ENCODE measurements around the gene C17orf67.
"Not testable (repeated sequence)": the region's sequence is repeated elsewhere in the genome, so short reads cannot be mapped to it uniquely, and the experiment has no call there.

C17orf67 gene

GRCh38 chr17:56761387-56761786 is 72.3 kb downstream of the C17orf67 start:
- H3K27ac ChIP-seq (ENCODE audit: insufficient read depth, low read depth, low read length, poor library complexity, severe bottlenecking): no peak overlapping the region
- H3K4me3 ChIP-seq (ENCODE audit: insufficient read depth, low read depth, low read length): no peak overlapping the region

DNA sequence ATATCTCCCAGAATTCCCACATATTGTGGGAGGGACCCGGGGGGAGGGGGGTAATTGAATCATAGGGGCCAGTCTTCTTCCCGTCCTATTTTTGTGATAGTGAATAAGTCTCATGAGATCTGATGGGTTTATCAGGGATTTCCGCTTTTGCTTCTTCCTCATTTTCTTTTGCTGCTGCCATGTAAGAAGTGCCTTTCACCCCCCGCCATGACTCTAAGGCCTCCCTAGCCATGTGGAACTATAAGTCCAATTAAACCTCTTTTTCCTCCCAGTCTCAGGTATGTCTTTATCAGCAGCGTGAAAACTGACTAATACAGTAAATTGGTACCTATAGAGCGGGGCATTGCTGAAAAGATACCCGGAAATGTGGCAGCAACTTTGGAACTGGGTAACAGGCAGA is 76.1 kb downstream of the C17orf67 start:
- not testable (repeated sequence) for H3K27me3 ChIP-seq (ENCODE audit: control insufficient read depth, insufficient read depth, low read length, poor library complexity, severe bottlenecking); H3K4me3 ChIP-seq (ENCODE audit: insufficient read depth, low read depth, low read length); H3K4me1 ChIP-seq (ENCODE audit: control insufficient read depth, insufficient read depth, low read length); H3K36me3 ChIP-seq (ENCODE audit: control insufficient read depth, insufficient read depth, low read length); H3K27ac ChIP-seq (ENCODE audit: insufficient read depth, low read depth, low read length, poor library complexity, severe bottlenecking); H3K9me3 ChIP-seq (ENCODE audit: control insufficient read depth, low read length)
- 92% methylated on average over 7 of the region's 7 CpGs for WGBS, 2 experiments

More at GRCh38 chr17:56761387-56761786, 72.3 kb downstream of the C17orf67 start:
- Histone ChIP-seq H3K27me3 (ENCODE audit: control insufficient read depth, insufficient read depth, low read length, poor library complexity, severe bottlenecking) (no peaks in the 10 kb centered on the region), H3K9me3 (ENCODE audit: control insufficient read depth, low read length) (no peaks in the 10 kb centered on the region), H3K4me1 (ENCODE audit: control insufficient read depth, insufficient read depth, low read length) (peaks cover 12% of the 10 kb centered on the region), H3K36me3 (ENCODE audit: control insufficient read depth, insufficient read depth, low read length) (no peaks in the 10 kb centered on the region)
- WGBS, 2 experiments: 91 to 99% methylated on average over 2 of the region's 2 CpGs

DNA sequence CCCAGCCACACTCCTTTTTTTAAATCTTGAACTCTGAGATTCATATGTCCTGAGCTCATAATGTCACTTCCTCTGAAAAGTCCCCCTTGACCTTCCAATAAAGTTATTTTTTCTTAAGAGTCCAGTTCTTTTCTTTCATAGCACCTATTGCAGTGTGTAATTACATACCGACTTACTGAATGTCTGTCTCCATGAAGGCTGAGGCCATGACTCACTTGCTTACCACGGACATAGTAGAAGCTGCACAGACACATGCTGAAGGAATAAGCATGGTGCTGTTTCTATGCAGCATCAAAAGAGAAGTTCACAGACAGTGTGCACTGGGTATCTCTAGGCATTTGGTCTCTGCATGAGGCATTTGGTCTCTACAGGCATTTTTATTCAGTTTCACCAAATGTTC is 77.2 kb downstream of the C17orf67 start:
- 90 to 93% methylated on average over 2 of the region's 2 CpGs for WGBS, 2 experiments
- Histone ChIP-seq H3K27ac (ENCODE audit: insufficient read depth, low read depth, low read length, poor library complexity, severe bottlenecking) (no peak overlapping the region), H3K4me1 (ENCODE audit: control insufficient read depth, insufficient read depth, low read length) (peaks cover 10% of the 10 kb centered on the region)

GRCh38 chr17:56755310-56755709 is 78.4 kb downstream of the C17orf67 start:
- Histone ChIP-seq H3K27me3 (ENCODE audit: control insufficient read depth, insufficient read depth, low read length, poor library complexity, severe bottlenecking) (no peaks in the 10 kb centered on the region), H3K4me1 (ENCODE audit: control insufficient read depth, insufficient read depth, low read length) (peaks cover 14% of the 10 kb centered on the region), H3K9me3 (ENCODE audit: control insufficient read depth, low read length) (no peaks in the 10 kb centered on the region), H3K27ac (ENCODE audit: insufficient read depth, low read depth, low read length, poor library complexity, severe bottlenecking) (no peak overlapping the region), H3K4me3 (ENCODE audit: insufficient read depth, low read depth, low read length) (no peak overlapping the region), H3K36me3 (ENCODE audit: control insufficient read depth, insufficient read depth, low read length) (no peaks in the 10 kb centered on the region)
- 92 to 93% methylated on average over 5 of the region's 5 CpGs for WGBS, 2 experiments

More for the DNA sequence above, 77.2 kb downstream of the C17orf67 start:
- no peaks in the 10 kb centered on the region for H3K36me3 ChIP-seq (ENCODE audit: control insufficient read depth, insufficient read depth, low read length)
- H3K4me3 ChIP-seq (ENCODE audit: insufficient read depth, low read depth, low read length): no peak overlapping the region
- H3K27me3 ChIP-seq (ENCODE audit: control insufficient read depth, insufficient read depth, low read length, poor library complexity, severe bottlenecking): no peaks in the 10 kb centered on the region
- H3K9me3 ChIP-seq (ENCODE audit: control insufficient read depth, low read length): no peaks in the 10 kb centered on the region

GRCh38 chr17:56754523-56755208 is 79.1 kb downstream of the C17orf67 start:
- WGBS, 2 experiments: 54 to 63% methylated on average over 7 to 8 of the region's 8 CpGs
- no peaks in the 10 kb centered on the region for H3K36me3 ChIP-seq (ENCODE audit: control insufficient read depth, insufficient read depth, low read length)
- no peak overlapping the region for H3K4me3 ChIP-seq (ENCODE audit: insufficient read depth, low read depth, low read length)
- H3K27ac ChIP-seq (ENCODE audit: insufficient read depth, low read depth, low read length, poor library complexity, severe bottlenecking): no peak overlapping the region
- peaks cover 19% of the 10 kb centered on the region for H3K4me1 ChIP-seq (ENCODE audit: control insufficient read depth, insufficient read depth, low read length)
- H3K9me3 ChIP-seq (ENCODE audit: control insufficient read depth, low read length): no peaks in the 10 kb centered on the region
- no peaks in the 10 kb centered on the region for H3K27me3 ChIP-seq (ENCODE audit: control insufficient read depth, insufficient read depth, low read length, poor library complexity, severe bottlenecking)

GRCh38 chr17:56752263-56752836 is 81.4 kb downstream of the C17orf67 start:
- Histone ChIP-seq H3K4me1 (ENCODE audit: control insufficient read depth, insufficient read depth, low read length) (peaks cover 19% of the 10 kb centered on the region), H3K27me3 (ENCODE audit: control insufficient read depth, insufficient read depth, low read length, poor library complexity, severe bottlenecking) (no peaks in the 10 kb centered on the region), H3K4me3 (ENCODE audit: insufficient read depth, low read depth, low read length) (no peak overlapping the region), H3K9me3 (ENCODE audit: control insufficient read depth, low read length) (no peaks in the 10 kb centered on the region), H3K27ac (ENCODE audit: insufficient read depth, low read depth, low read length, poor library complexity, severe bottlenecking) (no peak overlapping the region), H3K36me3 (ENCODE audit: control insufficient read depth, insufficient read depth, low read length) (no peaks in the 10 kb centered on the region)
- WGBS, 2 experiments: 84 to 94% methylated on average over 4 of the region's 4 CpGs

DNA sequence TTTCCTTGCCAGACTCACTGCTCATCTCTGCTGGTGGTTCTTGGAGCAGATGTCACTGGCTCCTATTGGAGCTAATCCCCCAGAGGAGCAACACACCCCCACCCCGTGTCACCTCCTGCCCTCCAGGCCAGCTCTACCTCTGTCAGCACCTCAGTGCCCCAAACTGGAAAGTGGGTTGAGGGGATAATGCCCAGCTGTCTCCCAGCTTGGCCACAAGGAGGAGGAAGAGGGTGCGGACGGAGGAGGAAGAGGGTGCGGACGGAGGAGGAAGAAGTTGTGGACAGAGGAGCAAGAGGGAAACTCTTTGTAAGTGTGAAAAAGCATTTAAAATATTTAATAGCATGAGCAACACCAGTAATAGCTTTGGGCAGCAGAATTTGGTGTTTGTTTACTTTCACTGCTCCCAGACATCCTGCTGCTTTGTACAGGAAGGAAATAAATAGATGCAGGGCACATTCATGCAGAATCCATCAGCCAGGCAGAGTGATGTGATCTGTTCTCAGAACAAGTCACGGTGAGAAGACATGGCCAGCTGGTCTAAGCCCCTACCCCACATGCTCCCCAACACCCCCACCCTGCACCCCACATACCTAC is 82.5 kb downstream of the C17orf67 start:
- 72 to 85% methylated on average over 6 of the region's 6 CpGs for WGBS, 2 experiments
- no peak overlapping the region for H3K27ac ChIP-seq (ENCODE audit: insufficient read depth, low read depth, low read length, poor library complexity, severe bottlenecking)
- H3K4me3 ChIP-seq (ENCODE audit: insufficient read depth, low read depth, low read length): no peak overlapping the region
- no peaks in the 10 kb centered on the region for H3K27me3 ChIP-seq (ENCODE audit: control insufficient read depth, insufficient read depth, low read length, poor library complexity, severe bottlenecking)
- H3K9me3 ChIP-seq (ENCODE audit: control insufficient read depth, low read length): no peaks in the 10 kb centered on the region
- H3K4me1 ChIP-seq (ENCODE audit: control insufficient read depth, insufficient read depth, low read length): peaks cover 19% of the 10 kb centered on the region
- H3K36me3 ChIP-seq (ENCODE audit: control insufficient read depth, insufficient read depth, low read length): no peaks in the 10 kb centered on the region

DNA sequence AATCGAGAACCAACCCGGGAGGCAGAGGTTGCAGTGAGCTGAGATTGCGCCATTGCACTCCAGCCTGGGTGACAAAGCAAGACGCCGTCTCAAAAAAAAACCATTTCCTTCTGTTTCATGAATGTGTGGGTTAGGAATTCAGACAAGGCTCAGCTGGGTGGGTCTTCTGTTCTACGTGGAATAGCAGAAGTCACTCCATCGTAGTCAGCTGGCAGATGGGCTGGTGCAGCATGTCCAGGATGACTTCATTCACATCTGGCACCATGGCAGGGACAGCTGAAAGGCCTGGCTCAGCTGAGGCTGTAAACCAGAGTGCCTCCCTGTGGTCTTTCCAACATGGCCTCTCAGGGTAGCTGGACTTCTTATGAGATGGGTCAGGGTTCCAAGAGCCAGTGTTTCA is 89.0 kb downstream of the C17orf67 start:
- no peak overlapping the region for H3K4me3 ChIP-seq (ENCODE audit: insufficient read depth, low read depth, low read length)
- no peaks in the 10 kb centered on the region for H3K4me1 ChIP-seq (ENCODE audit: control insufficient read depth, insufficient read depth, low read length)
- no peaks in the 10 kb centered on the region for H3K36me3 ChIP-seq (ENCODE audit: control insufficient read depth, insufficient read depth, low read length)
- H3K27ac ChIP-seq (ENCODE audit: insufficient read depth, low read depth, low read length, poor library complexity, severe bottlenecking): no peak overlapping the region
- 93 to 94% methylated on average over 7 of the region's 7 CpGs for WGBS, 2 experiments
- H3K27me3 ChIP-seq (ENCODE audit: control insufficient read depth, insufficient read depth, low read length, poor library complexity, severe bottlenecking): no peaks in the 10 kb centered on the region
- H3K9me3 ChIP-seq (ENCODE audit: control insufficient read depth, low read length): no peaks in the 10 kb centered on the region

DNA sequence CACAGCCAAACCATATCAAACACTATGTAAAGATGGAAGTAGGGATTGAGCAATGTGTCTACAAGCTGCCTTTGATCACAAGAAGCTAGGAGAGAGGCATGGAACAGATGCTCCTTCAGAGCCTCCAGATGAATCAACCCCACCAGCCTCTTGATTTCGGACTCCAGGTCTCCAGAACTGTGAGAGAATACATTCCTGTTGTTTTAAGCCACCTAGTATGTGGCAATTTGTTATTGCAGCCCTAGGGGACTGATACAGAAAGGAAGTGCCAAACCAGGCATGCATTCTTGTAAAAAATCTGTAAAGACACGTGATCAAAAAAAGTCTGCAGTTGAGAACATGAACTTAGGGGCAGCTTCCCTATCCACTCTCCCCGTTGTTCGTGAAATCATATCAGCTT is 91.1 kb downstream of the C17orf67 start:
- Histone ChIP-seq H3K27ac (ENCODE audit: insufficient read depth, low read depth, low read length, poor library complexity, severe bottlenecking) (no peak overlapping the region), H3K4me3 (ENCODE audit: insufficient read depth, low read depth, low read length) (no peak overlapping the region), H3K4me1 (ENCODE audit: control insufficient read depth, insufficient read depth, low read length) (no peaks in the 10 kb centered on the region), H3K9me3 (ENCODE audit: control insufficient read depth, low read length) (no peaks in the 10 kb centered on the region), H3K27me3 (ENCODE audit: control insufficient read depth, insufficient read depth, low read length, poor library complexity, severe bottlenecking) (no peaks in the 10 kb centered on the region), H3K36me3 (ENCODE audit: control insufficient read depth, insufficient read depth, low read length) (no peaks in the 10 kb centered on the region)
- WGBS, 2 experiments: 90 to 91% methylated on average over 4 of the region's 4 CpGs
